ENCODE results near the gene RBM39.

DNA sequence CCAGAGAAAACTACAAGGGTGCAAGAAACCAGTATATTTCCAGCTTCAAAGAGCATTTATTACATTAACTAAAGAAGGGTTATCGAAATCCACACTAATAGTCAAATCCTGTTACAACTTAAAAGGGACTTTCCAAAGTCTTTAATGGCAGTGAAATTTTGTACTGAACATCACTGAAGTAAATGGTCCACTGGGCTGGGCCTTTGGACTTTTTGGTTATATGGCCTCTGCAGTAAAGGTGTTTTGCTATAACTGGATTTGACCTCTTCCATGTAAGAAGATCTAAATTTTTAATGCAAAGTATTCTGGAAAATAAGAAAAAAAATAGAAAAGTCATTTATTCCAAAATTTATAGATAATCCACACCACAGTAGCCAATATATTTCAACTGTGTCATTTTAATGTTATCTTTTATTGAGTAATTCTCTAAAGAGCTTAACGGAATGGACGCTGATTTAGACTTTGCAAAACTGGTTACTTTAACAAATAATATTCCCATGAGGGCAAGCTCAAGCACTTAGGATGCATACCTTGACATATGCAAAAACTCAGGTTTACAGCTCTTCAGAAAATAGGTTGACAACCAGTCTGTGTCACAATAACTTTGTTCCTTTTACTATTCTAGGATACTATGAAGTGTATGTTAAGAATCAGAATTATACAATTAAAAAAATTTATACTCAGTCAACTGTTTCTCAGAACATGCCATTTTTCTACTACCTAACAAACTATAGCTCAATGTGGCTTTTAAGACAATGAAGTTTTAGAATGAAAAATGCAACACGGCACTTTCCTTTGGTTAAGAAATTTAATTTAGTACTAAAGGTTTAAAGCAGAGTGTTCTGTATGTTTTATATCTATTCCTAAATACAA lies 7.0 kb downstream of the RBM39 start:
- TF ChIP-seq, protein P1, sequence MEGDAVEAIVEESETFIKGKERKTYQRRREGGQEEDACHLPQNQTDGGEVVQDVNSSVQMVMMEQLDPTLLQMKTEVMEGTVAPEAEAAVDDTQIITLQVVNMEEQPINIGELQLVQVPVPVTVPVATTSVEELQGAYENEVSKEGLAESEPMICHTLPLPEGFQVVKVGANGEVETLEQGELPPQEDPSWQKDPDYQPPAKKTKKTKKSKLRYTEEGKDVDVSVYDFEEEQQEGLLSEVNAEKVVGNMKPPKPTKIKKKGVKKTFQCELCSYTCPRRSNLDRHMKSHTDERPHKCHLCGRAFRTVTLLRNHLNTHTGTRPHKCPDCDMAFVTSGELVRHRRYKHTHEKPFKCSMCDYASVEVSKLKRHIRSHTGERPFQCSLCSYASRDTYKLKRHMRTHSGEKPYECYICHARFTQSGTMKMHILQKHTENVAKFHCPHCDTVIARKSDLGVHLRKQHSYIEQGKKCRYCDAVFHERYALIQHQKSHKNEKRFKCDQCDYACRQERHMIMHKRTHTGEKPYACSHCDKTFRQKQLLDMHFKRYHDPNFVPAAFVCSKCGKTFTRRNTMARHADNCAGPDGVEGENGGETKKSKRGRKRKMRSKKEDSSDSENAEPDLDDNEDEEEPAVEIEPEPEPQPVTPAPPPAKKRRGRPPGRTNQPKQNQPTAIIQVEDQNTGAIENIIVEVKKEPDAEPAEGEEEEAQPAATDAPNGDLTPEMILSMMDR (IDR thresholded peaks at IDR 0.05; ENCODE audit: insufficient read depth, low read length, poor library complexity, severe bottlenecking) = no peak
- TF ChIP-seq EZH2phosphoT487 (conservative IDR thresholded peaks at IDR 0.05; ENCODE audit: low read length) = no peak

Data from SU-DHL-6 (cell line).